Body of pancreas (tissue), 4 donors: Measurements from ENCODE around the gene ABCB10.

Experiments
- CTCF ChIP-seq, 7 experiments: fragments of 450-650 bp in 4 of 7; fragments of 200-600 bp in 3 of 7; sonication (generic) in 3 of 7; IDR thresholded peaks; one replicate each; pipeline ENCODE4 v1.5.1; 2016 to 2019; ENCODE audit warnings: antibody characterized with exemption in 7 of 7
- POLR2A ChIP-seq, 3 donors: fragments of 450-650 bp; IDR thresholded peaks; one replicate each; pipeline ENCODE4 v1.6.1; 2016; ENCODE audit warnings: antibody characterized with exemption in 3 of 3, mild to moderate bottlenecking in 2 of 3

- TF ChIP-seq CTCF (IDR thresholded peaks at IDR 0.05) (no peak), POLR2A (IDR thresholded peaks at IDR 0.05) (no peak)
Observed at GRCh38 chr1:229590119-229590518, 31.6 kb upstream of the ABCB10 start.
